Hematopoietic multipotent progenitor cell treated with erythropoietin and hydrocortisone succinate and interleukin-3 and kit ligand, for 6 days (in vitro differentiated cells): ENCODE data around the gene DTNB.

ENCODE experiments used
- DNase-seq: peaks from one replicate; pipeline ENCODE4 v3.0.0-alpha.2; 2015

DTNB gene

GRCh38 chr2:25362049-25362433, 311.3 kb downstream of the DTNB start:
- peak; percentile 96 for DNase-seq

DNA sequence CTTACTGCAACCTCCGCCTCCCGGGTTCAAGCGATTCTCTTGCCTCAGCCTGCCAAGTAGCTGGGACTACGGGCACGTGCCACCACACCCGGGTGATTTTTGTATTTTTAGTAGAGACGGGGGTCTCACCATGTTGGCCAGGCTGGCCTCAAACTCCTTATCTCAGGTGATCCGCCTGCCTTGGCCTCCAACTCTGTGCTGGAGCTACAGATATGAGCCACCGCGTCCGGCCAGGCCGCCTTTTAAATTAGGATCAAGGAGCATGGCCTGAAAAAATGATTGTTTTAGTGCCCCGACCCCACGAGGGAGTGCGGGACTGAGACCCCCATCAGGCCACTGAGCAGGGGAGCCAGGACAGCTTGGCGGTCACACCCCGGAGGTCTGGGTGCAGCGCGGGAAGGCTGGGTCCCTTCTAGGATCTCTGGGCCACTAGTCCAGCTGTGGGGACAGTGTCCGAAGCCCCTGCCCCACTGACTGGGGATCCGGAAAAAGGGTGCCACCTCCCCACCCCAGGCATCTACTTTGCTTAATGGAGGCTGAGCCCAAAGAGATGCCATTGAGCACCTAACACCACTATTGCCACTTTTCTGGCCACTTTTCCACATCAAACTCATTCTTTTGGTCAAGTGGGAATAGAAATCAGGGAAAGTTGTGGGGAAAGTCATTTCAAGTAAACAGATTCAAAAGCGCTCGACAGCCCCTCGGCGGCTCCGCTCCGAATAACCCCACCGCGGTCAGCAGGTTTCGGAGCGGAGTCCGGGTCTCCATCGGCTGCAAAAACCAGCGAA, 311.9 kb downstream of the DTNB start:
- DNase-seq, result no peak

DNA sequence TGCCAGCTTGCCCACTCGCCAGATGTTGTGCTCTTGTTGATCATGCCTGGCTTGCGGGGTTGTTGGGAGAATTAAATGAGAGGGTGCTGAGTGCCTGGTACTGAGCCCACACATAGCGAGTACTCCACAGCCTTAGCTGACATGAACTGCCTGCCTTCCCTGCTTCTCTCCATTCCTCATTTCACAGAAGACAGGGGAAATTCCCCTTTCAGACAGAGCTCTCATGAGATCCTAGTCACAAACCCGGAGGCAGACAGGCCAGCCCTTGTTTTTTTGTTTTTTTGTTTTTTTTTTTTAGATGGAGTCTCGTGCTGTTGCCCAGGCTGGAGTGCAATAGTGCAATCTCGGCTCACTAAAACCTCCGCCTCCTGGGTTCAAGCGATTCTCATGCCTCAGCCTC, 314.5 kb downstream of the DTNB start:
- DNase-seq, result no peak

DNA sequence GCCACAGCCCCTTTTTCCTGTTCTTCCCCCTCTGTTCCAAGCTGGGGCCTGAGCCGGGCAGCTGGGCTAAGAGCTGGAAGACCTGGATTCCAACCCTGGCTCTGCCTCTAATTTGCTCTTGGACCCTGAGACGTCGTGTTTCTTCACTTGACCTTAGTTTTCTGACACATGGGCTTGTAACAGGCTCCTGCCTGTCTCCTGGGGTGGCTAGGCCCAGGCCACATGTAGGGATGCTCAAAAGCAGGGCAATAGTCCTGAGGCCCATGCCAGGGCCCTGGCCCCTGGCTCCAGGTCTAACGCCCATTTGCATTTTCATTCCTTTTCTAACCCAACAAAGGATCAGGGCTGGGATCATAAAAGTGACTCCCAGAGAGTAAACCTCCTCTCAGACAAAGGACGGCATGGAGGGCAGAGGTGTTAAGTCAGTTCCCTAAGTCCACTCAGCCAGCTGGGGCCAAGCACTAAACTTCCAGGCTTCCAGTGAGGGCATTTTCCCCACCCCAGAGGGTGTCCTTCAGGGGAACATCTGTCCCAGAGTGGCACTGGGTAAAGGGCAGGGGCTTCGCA, 315.0 kb downstream of the DTNB start:
- no peak for DNase-seq

GRCh38 chr2:25356088-25356487, 317.3 kb downstream of the DTNB start:
- no peak for DNase-seq

DNA sequence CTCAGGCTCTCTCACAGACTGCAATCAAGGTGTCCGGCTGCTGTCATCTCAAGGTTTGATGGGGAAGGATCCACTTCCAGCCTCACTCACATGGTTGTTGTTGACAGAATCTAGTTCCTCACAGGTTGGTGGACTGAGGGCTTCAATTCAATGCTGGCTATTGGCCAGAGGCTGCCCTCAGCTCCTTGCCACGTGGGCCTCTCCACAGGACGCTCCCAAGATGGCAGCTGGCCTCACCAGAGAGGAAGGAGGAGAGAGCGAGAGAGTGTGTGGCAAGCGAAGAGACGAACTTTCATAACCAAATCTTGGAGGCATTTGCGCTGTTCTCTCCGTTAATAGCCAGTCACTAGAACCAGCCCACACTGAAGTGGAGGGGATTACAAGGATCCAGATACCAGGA, 318.1 kb downstream of the DTNB start:
- no peak for DNase-seq

- no peak for DNase-seq
Observed at GRCh38 chr2:25354116-25354515, 319.3 kb downstream of the DTNB start.

DNA sequence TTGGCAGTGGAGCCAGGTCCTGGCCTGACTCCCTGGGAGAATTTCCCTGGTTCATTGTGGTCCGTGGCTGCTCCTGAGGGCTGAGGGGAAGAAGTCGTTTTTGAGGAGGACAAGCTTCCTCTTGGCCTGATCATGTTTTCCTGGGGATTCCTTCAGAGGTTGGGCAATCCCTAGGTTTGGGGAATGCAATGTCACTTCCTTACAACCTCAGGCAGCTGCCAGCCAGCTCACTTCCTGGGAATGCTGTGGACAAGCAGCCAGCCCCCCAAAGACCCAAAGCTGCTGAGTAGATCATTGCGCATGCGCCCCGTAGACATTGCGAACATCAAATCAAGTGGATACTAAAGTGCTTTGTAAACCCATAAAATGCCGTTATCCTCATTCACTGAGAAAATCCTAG, 324.0 kb downstream of the DTNB start:
- no peak for DNase-seq

GRCh38 chr2:25347846-25348245, 325.5 kb downstream of the DTNB start:
- DNase-seq, result no peak

DNA sequence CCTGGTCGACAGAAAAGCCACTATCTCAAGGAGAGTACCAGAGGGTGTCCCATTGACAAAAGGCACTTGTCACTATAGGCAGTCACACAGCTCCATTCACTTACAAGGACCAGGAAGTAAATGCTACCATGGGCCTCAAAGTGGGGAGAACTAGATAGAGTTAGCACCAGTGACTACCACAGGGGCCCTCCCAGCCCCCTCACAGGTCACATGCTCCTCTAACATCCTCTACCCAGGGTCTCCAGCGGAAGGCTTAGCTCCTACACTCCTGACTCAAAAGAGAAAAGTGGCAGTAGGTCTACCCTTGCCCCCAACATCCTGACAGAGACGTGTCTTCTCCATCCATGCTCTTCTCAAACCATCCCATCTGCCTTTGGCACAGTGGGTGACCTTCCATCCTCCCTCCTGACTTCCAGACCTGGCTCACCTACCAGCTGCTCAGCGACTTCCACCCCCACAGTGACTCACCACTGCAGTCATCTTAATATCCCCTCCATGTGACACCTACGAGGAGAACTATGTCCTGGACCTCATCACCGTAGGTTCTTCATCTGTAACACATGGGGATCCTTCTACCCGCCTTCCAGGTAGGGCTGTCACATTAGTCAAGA, 326.1 kb downstream of the DTNB start:
- DNase-seq, result no peak

DNA sequence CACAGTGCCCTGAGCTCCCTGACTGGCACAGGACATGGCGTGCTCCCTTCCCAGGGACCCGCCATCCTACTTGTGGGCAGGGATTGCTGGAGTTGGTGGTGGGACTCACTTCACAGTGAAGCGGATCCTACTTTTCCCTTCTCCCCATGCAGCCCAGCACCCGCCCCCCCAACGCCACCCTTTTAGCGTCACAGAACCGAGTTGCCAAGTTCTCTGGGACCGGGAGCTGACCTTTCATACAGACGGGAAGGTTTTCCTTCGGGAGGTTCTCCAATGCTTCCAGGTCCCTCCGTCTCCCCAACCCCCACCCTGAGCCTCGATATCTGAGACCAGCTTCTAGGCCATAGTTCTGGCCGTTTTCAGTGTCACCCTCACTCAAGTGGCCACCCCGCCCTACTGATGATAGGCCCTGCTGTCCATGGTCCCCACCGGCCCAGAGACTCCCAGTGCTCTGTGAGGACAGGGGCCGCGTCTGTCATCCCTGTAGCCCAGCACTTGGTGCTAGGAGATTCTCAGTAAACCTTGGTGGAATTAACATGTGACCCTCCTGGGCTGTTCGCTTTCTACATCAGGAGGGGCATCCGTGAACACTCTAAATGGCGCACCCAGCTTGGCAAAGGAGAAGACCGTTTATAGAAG, 330.1 kb downstream of the DTNB start:
- no peak for DNase-seq

DNA sequence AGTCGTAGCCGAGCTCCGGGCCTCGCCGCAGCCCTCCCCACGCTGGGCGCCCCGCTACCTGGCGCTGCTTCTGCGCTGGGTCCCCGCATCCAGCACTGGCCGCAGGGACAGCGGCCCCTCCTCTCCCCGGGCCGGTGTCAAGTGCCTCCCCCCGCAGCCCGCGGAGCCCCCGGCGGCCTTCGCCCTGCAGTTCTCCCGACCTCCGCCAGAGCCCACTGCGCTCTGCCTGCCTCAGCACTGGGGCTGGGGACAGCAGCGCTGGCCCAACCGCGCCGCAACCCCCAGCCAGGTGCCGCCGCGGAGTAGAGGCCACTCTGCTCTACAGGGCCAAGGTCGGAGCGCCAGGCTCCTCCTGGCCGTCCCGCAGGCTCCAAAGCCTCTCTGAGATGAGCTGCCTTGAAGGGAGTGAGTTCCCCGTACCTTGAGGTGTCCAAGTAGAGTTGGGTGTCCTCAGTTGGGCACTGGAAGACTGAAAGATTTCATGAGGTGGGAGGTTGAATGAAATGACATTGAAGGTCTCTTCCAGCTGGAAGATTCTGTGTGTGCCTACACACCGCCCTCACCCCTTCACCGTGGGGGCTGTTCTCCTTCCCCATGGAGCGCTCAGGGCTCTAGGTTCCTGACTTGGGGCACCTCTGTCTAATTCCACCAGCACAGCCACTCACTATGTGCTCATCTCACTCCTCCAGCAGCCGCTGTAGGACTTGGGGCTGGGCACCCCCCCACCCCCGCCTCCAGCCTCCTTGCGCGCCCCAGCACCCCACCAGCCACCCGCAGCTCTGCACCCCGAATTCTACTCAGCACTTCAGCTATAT, 330.8 kb downstream of the DTNB start:
- DNase-seq, result peak; percentile 88

- peak; percentile 78 for DNase-seq
Observed at GRCh38 chr2:25341753-25342371, 331.5 kb downstream of the DTNB start, which contains the start of gene DNMT3A. Gene DNMT3A, minus strand, starts transcription at chr2:25341925. Its CDS starts 27,941 bp downstream, at chr2:25313984.

DNA sequence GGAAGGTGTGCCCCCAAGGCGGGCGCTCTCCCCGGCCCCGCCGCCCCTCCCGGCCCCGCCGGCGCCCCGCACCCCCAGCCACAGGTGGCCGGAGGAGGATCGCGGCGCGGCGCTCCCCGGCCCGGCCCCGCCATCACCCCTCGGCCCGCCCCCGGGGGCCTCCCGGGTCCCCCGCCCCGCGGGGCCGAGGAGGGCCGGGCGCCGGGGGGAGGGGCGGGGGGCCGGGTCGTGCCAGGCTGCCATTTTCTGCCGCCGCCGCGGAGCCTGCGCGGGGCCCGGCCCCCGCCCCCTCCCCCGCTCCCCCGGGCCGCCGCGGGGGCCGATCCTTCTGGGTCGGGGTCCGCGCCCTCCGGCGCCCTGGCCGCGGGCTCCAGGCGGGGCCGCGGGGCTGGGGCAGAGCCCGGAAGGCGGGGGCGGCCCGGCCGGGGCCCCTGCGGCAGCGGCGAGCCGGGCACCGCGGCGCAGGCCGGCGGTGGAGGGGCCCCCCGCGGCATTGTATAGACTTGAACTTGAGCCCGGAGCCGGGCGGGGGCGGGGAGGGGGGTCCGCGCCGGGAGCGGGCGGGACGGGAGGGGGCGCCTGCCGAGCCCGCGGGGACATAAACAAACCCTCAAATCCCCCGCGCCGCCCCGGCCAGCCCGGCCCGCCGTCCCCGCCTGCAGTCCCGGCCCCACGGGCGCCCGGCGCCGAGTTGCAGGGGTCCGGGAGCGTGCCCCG, 332.2 kb downstream of the DTNB start:
- DNase-seq, result no peak

GRCh38 chr2:25340181-25340921, 333.0 kb downstream of the DTNB start:
- DNase-seq, result peak; percentile 60

DNA sequence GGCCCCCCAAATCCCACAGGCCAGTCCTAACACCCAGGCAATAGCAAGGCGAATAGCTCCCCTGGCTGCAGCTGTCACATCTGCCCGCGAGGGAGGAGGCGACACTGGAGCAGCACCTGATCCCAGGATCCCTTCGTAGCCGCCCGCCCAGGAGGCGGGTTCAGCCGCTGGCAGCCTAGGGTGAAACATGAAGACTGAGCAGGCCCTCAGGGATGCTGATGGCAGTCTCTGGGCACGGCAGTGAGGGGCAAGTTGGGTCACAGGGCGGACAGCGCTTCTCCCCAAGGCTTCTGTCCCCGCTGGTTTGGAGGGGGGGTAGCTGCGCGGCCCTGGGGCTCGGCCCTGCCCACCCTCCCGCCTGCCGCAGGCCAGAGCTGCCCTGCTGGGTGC, 333.6 kb downstream of the DTNB start:
- DNase-seq, result peak; percentile 37

DNA sequence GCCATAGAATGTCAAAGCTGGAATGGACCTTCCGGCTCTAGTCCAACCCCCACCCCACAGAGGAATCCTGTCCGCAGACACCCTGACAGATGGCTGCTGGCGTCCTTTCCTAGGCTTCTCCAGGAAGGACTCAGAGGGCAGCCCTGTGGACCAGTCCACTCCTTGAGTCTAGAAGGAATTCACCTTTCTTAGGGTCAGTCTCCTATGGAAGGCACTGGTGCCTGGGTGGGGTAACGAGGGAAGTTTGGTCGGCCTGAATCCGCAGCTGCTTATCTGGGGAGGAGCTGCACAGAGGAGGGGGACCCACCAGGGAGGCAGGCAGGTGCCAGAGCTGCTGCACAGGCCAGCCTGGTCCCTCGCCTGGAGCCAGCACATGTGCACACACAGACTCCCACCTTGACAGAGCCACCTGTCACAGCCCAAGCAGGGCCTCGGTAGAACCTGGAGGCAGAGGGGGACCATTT, 334.1 kb downstream of the DTNB start:
- no peak for DNase-seq

- DNase-seq, result no peak
Observed at GRCh38 chr2:25338401-25338800, 335.0 kb downstream of the DTNB start.

- no peak for DNase-seq
Observed at GRCh38 chr2:25337891-25338290, 335.5 kb downstream of the DTNB start.

GRCh38 chr2:25337276-25337675, 336.1 kb downstream of the DTNB start:
- no peak for DNase-seq

DNA sequence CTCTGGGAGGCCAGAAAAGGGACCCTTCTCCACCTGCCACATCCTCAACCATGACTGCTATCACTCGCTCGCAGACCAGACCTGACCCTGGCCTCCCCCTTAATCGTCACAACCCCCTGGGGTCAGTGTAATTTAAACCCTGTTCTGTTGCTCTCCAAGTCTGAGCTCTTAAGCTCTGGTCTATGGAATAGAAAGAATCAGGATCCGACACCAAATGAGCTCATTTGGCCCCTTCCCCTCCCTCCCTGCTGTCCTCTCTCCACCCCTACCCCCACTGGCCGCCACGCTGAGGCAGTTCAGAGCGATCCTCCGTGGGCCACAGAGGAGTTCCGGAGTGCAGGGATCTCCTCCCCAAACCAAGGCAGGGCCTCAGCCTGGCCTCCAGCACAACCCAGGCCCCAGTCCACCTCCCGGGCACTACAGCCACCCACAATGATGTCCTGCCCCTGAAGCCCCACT, 337.0 kb downstream of the DTNB start:
- DNase-seq, result no peak
